Measurements from ENCODE around the gene MAT2B.

Gene MAT2B

DNA sequence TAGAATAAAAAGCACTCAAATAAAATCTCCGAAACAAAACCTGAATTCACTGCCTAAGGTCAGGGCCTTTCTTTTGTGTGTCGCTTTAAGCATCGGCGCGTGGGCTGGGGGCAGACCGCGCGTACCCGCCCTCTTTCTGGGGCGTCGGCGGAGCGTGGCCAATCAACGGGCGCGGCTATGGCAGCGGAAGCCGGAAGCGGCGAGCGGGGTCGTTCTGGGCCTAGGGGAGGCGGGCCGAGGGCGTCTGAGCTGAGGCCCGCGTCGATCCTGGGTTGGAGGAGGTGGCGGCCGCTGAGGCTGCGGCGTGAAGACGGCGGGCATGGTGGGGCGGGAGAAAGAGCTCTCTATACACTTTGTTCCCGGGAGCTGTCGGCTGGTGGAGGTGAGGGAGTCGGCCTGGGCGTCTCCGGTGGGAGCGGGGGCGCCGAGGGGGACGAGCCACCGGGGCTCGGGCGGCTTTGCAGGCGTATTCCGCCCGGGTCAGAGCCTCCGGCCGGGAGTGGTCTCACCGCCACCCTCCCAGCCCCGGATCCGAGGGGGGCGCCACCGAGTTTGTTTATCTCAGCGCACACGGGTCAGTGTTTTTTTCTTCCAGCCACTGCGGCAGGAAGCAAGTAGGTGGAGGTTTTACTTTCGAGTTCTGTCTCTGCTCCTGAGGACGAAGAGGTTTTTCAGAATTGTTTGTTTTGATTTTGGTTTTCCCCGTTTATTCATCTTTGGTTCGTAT is at the start of gene MAT2B:
Gene MAT2B (plus strand): TSS at position 252 of the 727 bp plus-strand sequence. CDS start 68 bp downstream, at position 320.
- peak within 1 kb of the TSS; percentile 93 for H3K27ac ChIP-seq
- TF ChIP-seq ZFX (IDR thresholded peaks at IDR 0.05; ENCODE audit: borderline replicate concordance), result no peak
- TF ChIP-seq, protein P1, sequence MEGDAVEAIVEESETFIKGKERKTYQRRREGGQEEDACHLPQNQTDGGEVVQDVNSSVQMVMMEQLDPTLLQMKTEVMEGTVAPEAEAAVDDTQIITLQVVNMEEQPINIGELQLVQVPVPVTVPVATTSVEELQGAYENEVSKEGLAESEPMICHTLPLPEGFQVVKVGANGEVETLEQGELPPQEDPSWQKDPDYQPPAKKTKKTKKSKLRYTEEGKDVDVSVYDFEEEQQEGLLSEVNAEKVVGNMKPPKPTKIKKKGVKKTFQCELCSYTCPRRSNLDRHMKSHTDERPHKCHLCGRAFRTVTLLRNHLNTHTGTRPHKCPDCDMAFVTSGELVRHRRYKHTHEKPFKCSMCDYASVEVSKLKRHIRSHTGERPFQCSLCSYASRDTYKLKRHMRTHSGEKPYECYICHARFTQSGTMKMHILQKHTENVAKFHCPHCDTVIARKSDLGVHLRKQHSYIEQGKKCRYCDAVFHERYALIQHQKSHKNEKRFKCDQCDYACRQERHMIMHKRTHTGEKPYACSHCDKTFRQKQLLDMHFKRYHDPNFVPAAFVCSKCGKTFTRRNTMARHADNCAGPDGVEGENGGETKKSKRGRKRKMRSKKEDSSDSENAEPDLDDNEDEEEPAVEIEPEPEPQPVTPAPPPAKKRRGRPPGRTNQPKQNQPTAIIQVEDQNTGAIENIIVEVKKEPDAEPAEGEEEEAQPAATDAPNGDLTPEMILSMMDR (IDR thresholded peaks at IDR 0.05), result peak; percentile 82

DNA sequence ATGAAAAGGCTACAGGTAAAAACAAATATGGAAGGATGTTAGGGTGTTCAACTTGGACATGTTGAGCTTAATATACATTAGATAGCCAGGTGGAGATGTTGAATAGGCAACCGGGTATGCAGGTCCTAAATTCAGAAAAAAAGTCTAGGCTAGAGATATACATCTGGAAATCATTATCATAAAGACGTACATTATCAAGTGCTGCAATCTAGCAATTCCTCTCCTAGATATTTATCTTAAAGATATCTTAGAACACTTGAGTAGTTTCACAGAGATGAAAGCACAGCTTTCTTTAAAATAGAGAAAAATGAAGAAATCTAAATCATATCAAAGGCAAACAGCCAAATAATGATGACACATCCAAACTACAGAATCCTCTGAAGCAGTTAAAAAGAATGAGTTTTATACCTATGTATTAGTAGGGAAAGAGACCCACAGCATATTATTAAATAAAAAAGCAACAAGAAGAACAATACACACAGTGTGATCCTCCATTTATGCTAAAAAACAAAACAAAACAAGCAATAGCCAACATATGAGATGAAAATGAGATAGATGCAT is 49.3 kb upstream of the MAT2B start:
- no peak overlapping the region for H3K27ac ChIP-seq
- TF ChIP-seq, protein P1 (IDR thresholded peaks at IDR 0.05), result no peak
- TF ChIP-seq ZFX (IDR thresholded peaks at IDR 0.05; ENCODE audit: borderline replicate concordance), result no peak

DNA sequence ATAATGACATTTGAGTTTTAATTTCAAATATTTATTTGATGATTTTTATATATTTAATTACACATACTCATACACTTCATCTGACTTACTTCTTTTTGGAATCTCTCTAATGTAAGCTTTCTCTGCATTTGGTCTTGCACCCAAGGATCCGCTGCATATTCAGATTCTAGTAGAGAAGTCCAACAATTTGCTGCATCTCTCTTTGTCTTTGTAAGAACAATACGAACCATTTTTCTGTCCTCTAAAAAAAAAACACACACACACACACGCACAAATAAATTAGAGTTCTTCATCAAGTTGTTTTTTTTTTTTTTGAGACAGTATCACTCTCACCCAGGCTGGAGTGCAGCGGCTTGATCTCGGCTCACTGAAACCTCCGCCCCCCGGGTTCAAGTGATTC is 48.6 kb upstream of the MAT2B start:
- TF ChIP-seq, protein P1 (IDR thresholded peaks at IDR 0.05), result no peak
- TF ChIP-seq ZFX (IDR thresholded peaks at IDR 0.05; ENCODE audit: borderline replicate concordance), result no peak
- no peak overlapping the region for H3K27ac ChIP-seq

DNA sequence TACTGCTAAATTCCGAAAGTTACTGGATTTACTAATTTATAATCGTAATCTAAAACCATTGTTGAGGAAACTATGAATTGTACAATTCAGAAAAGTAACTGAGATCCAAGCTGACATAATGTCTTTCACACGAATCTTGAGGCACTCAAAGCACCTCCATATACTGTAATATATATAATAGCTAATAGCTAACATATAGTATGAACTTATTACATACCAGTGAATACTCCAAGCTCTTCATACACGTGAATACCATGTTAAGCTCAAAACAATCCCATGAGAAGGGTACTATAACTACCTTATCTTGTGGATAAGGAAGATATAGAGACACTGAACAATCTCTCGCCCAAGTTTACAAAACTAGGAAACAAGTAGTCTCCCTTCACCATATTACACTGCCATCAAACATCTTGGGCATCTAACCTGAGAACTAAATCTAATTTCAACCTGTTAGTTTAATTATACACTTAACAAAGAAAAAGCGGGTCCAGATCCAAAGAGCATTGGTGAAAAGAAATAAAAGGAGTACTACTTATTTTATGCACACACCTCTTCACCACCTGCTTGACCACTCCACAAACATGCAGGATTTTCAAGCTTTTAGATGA is 46.5 kb upstream of the MAT2B start:
- TF ChIP-seq, protein P1 (IDR thresholded peaks at IDR 0.05), result no peak
- no peak for TF ChIP-seq ZFX (IDR thresholded peaks at IDR 0.05; ENCODE audit: borderline replicate concordance)
- peak overlapping the region; percentile 98 for H3K27ac ChIP-seq

DNA sequence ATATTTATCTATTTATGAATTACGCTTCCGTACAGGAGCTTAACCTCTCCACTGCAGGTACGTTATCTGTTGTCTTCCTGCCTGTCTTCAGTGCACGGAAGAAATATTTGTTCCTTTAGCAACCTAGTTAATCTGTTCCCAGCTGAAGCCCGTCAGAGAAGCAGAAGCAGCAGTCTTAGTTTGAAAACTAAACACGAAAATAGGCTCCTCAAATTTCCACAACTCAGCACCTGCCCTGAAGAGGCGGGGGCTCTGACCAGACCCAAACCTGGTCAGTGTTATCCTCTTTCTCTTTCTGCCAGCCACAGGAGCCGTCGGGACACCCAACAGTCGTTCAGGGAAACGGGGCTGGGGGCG is 46.0 kb upstream of the MAT2B start:
- TF ChIP-seq ZFX (IDR thresholded peaks at IDR 0.05; ENCODE audit: borderline replicate concordance), result no peak
- TF ChIP-seq, protein P1 (IDR thresholded peaks at IDR 0.05), result no peak
- H3K27ac ChIP-seq, result peak overlapping the region; percentile 98

DNA sequence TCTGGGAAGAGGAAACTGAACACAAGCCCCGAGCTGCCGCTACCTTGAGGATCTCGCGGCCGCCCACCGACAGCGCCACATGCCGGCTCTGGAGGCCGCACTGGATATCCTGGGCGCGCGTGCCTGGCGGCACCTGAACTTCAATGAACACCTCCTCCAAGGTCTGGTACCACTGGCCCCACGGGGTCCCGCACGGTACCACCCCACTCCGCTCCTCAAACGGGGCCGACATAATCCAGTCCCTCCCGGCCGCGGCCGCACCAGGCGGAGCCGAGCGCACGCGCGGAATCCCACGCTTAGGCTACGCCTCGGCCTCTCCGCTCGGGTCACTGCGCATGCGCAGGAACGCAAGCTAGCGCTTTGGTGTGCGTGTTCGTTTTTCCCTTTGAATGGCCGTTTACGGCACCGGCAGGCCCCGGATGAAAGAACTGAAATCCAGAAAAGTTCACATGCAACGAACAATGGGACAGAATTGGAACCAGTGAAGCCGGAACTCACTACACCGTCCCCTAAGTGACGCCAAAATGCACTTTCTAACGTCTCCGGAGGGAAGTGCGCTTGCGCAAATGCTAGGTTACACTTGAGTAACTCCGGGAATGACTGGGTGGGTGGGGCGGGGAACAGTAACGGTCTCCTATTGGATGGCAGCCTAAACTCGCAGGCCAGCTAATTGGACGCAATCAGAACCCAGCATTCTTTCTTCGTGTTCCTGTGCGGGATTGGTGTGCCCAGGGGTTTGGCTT is 45.4 kb upstream of the MAT2B start, which contains the start of gene NUDCD2:
Gene NUDCD2 (minus strand): TSS at position 284 of the 743 bp plus-strand sequence. CDS start 52 bp downstream, at position 232.
- peak within 1 kb of the TSS; percentile 98 for H3K27ac ChIP-seq
- TF ChIP-seq, protein P1 (IDR thresholded peaks at IDR 0.05), result peak; percentile 36
- TF ChIP-seq ZFX (IDR thresholded peaks at IDR 0.05; ENCODE audit: borderline replicate concordance), result no peak

All from 22Rv1 (cell line).